Smooth muscle cell of bladder (primary cell): ENCODE measurements around the gene AKAP5. TPM values are rescaled to one million over a fixed set of nuclear protein-coding genes. Genes with fewer than 3 reads are reported as not detected.

Source experiments
- total RNA-seq: library from RNA; depleted of rRNA; stranded (reverse); fragments of >200 nt; gene quantifications from 2 replicates; pipeline ENCODE4 v1.2.3, GENCODE V29; 2014

The AKAP5 gene
- 0.74 and 1.1 TPM in 2 replicates for total RNA-seq

GRCh38 chr14:64465191-64465822 is at the start of gene AKAP5:
Gene AKAP5 (plus strand): TSS chr14:64465499. CDS start chr14:64468395, 2,896 bp downstream.

GRCh38 chr14:64503434-64504309 is 38.4 kb downstream of the AKAP5 start, which contains the start of gene ZBTB25:
Gene ZBTB25 (minus strand): TSS chr14:64503838. CDS start chr14:64490533, 13,305 bp downstream.

GRCh38 chr14:64504310-64504896 is 39.1 kb downstream of the AKAP5 start, which contains the start of gene ZBTB1:
Gene ZBTB1 (plus strand): TSS chr14:64504770. CDS start chr14:64521505, 16,735 bp downstream.

Other genes starting within 250 kb of the AKAP5 start
- under 0.01 and 0.09 TPM in 2 replicates for gene ESR2, start 171.1 kb upstream of the AKAP5 start, total RNA-seq
- 23.3 and 28.8 TPM in 2 replicates for gene MTHFD1, start 77.1 kb upstream of the AKAP5 start, total RNA-seq
- 4.6 and 8.0 TPM in 2 replicates for gene ZBTB25, start 38.3 kb downstream of the AKAP5 start, total RNA-seq
- 35.4 and 51.4 TPM in 2 replicates for gene ZBTB1, start 39.3 kb downstream of the AKAP5 start, total RNA-seq
- gene HSPA2, start 75.2 kb downstream of the AKAP5 start, total RNA-seq = 19.9 and 24.7 TPM in 2 replicates
- 0.85 and 1.1 TPM in 2 replicates for gene PPP1R36, start 84.5 kb downstream of the AKAP5 start, total RNA-seq
- gene PLEKHG3, start 238.9 kb downstream of the AKAP5 start, total RNA-seq = 5.0 and 5.1 TPM in 2 replicates